NCI-H1930 (cell line): ENCODE measurements around the gene CBR4.

ENCODE experiments used
- DNase-seq, 2 experiments: peaks; one replicate each; lab custom pipeline; 2025; lab: John Stamatoyannopoulos, UW

CBR4 gene

DNA sequence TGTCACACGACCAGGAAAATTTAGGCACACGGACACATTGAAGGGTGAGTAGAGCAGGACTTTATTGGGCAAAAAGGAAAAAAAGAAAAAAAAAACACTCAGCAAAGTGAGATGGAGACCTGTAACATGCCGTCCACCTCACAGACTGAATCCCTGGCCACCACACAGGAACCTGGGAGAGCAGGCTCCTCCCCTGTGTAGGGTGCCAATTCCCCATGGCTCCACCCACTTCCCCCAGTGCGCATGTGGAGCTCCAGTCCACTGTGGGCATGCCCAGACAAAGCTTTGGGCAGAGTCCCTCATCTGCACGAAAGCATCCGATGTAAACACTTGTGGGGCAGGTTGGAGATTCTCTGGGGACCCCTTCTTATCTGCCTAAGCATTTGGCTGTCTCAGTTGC is 23.6 kb upstream of the CBR4 start:
- DNase-seq: no peak

DNA sequence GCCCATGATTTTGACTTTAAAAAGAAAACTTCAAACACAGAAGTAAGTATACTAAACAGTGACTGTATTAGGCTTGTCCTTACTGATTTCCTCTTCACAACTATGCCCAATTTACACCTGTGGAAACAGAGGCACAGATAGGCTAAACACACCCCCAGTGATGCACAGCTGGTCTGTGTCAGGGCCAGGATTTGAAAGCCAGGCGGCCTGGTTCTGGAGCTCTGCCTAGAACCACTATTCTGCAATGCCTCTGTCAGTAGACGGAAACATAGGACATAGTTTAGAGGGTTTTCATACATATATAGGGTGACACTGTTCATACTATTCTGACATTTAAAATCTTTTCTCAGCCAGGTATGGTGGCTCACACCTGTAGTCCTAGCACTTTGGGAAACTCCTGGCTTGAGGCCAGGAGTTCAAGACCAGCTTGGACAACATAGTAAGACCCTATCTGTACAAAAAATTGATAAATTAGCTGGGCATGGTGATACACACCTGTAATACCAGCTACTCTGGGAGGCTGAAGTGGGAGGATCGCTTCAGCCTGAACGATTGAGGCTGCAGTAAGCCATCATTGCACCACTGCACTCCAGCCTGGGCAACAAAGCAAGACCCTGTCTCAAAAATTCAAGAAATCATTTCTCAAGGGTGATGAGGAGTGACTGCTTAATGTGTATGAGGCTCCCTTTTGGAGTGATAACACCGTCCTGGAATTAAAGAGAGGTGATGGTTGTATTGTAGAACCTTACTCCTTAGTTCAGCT is 23.0 kb upstream of the CBR4 start:
- no peak for DNase-seq

DNA sequence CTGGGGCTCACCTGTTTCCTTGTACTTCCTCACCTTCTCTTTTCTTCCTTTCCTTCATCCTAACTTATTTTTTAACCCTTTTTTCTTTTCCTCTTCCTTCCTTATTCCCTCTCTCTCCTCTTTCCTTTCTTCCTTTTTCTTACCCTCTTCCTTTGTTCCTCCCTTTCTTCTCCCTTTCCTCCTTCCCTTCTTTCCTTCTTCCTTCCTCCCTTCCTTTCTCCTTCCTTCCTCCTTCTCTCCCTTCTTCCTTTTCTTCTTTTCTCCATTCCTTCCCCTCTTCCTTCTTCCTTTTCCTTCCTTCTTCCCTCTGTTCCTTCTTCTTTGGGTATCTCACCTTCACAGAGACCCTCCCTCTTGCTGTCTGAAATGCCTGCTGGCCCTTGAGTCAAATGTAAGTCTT is 22.1 kb upstream of the CBR4 start:
- no peak for DNase-seq

DNA sequence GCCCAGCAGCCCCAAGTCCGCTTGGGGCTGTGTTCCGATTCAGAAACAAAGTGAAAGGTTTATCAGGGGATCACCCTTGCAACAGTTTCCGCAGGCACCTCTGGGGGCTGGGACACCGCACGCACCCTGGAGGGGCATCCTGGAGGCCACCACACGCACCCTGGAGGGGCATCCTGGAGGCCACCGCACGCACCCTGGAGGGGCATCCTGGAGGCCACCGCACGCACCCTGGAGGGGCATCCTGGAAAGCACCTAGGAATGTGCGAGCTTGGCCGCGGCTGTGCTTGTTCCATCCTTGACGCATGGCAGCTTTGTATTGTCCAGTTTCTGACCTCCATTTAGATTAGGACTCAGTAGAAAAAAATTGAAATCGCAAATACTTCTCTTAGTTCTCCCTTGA is 21.3 kb upstream of the CBR4 start:
- DNase-seq: no peak

DNA sequence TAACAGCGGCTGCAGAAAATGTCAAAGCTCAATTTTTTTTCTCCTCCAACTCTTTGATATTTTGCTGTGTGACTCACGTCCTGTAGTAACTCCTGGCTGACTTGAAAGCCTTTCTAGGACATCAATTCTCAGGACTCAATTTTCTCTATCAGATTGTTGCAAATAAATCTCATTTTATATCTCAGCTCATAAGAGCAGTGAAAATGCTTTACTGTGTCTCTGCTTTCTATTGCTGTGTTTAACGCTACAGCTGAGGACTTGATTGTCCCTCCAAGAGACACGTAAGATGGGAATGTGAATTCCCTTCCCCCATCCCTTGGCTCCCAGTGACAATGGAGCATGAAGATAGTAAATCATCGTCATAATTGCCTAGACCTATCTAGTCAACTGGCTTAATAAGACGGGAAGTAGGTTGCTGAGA is 20.5 kb upstream of the CBR4 start:
- DNase-seq: no peak

DNA sequence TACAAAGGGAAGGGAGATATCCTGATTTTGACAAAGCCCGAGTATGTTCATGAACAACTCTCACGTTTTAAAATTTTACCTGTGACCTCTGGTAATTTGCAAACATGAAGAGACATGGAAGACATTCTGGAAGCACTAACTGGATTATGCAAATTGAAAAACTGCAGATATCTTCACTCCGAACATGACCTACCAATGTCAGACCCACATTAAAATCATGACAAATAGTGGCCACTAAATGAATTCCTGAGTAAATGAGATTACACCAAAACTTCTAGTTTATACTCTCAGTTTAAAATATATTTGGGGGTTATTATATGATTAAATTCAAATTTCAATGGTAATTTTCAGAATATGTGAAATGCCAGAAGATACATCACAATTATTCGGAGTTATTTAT is 19.9 kb upstream of the CBR4 start:
- no peak for DNase-seq

DNA sequence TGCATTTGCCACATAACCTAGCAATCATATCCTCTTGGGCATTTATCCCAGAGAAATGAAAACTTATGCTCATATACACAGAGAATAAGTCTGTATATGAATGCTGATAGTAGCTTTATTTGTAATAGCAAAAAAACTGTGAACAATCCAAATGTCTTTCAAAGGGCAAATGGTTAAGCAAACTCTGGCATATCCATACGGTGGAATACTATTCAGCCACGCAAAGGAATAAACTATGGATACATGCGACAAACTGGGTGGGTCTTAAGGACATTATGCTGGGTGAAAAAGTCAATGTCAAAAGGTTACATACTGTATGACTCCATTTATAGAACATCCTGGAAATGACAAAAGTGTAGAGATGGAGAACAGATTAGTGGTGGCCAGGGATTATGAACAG is 17.6 kb upstream of the CBR4 start:
- no peak for DNase-seq

DNA sequence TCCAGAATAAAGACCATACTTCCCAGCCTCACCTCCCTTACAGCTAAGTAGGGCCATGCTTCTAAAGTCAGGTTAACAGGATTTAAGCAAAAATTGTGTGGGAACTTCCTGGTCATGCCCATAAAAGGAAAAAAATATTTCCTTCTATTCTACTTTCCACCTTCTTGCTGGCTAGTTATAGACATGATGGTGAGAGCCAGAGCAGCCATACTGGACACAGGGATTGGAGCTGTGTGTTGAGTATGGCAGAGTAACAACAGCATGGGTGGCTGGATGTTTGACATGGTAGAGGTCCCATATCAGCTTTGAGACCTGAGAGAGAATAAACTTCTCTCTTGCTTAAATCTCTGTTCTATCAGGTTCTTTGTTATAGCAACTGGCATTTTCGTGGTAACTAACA is 15.1 kb upstream of the CBR4 start:
- DNase-seq: no peak

DNA sequence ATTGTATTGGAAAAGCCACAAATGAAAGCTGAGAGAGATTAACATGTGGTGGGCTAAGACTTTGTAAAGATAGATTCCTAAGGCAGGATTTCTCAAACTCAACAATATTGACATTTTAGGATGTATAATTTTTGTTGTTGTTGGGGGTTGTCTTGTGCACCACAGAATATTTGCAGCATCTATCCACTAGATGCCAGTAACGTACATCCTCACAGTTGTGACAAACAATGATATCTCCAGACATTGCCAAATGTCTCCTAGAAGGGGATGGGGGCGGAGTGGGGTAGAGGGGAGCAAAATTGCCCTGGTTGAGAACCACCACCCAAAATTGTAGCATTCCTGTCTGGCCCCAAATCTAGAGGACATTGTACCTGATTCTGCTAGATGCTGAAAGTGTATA is 14.7 kb upstream of the CBR4 start:
- DNase-seq: no peak

DNA sequence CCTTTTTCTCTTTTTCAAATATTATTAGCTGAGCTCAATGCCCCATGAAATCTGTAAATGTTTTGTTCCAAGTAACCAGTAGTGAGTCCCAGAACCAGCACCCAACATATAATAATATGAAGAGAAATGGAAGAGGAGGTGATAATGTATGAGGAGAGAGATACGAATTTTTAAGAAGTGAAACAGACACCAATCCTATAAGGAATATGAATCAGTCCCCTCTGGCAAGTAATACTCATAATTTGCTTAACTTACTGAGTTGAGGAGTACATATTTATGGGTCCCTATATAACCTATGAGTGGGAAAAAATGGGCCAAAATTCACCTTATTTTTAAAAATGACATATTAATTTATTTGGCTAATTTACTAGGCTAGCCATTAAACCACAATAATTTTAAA is 8.4 kb upstream of the CBR4 start:
- DNase-seq: no peak

DNA sequence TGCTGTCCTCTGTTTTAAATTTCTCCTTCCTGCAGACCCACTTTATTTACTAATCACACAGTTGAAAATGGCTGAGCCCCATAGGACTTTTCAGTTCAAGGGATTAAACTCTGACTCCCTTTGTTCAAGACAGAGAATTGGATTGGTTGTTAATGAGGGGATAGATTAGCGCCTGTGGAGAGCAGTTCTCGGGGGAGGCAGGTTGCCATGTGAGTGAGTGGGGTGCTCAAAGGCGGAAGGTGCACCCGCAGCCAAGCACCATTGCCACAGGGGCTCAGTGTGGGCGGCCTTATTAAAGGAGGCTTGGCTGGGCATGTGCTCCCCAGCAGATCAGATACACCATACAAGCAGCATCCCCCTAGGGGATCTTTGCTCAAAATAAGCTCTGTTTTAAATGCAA is 7.9 kb upstream of the CBR4 start:
- no peak for DNase-seq

DNA sequence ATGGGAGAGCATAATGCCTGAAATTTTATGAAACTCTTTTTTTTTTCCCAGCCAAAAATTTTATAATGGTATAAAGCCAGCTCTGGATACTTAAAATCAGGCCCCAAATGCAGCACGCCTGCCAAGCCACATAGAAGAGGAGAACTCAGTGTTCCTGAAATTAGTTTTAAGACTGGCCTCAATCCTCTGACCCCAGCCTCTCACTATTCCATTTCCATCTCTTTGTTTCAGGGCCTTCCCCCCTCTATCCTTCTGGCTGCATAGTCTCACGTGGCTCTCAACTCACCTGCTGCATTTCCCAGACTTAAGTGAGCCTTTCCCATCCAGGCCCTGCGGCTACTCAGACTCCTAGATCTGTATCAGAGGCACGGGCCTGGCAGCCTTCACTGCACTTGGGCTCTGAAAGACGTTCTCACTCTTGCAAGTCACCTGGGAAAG is 5.2 kb upstream of the CBR4 start:
- no peak for DNase-seq

DNA sequence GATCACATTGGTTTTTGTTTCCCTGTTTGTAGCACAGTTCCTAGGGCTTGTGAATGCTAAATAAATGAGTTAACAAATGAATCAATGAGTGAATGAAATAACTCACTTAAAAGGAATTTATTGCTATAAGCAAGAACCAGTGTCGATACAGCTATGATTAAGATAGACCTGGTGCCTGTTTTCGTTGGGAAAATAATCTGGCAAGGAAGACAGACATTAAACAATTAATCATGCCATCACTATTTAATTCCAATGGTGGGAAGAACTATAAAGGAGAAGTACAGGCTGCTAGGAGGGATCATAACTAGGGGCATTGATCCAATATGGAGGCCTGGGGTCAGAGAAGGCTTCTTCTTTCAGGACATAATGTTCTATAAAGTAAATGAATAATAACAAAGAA is 4.5 kb upstream of the CBR4 start:
- no peak for DNase-seq

DNA sequence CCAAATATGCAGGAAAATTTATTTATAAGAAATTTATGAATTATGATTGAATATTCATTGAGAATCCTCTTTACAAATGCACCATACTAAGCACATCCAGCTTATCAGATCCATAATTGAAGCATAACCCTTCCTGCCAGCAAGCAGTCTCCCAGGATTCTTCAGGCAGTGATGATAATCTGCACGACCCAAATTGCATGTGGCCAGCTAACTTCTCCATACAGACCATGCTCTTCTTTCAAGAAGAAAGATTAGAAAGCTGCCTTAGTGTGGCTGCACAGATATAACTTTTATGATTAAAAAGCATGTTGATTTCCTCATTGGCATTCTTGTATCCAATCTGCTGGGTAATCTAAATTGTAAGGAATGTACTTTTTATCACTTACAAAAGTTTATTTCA is 3.3 kb upstream of the CBR4 start:
- DNase-seq: no peak

DNA sequence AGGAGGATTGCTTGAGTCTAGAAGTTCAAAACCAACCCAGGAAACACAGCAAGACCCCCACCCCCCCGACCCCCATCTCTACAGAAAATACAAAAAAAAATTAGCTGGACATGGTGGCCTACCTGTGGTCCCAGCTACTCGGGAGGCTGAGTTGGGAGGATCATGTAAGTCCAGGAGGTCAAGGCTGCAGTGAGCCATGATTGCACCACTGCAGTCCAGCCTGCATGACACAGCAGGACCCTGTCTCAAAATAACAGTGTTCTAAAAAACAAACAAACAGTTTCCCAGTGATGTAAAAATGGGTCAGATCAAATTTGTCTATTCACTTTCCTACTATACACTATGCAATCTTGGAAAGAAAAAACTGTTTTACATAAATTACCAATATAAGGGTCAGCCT is 2.0 kb upstream of the CBR4 start:
- DNase-seq: no peak

DNA sequence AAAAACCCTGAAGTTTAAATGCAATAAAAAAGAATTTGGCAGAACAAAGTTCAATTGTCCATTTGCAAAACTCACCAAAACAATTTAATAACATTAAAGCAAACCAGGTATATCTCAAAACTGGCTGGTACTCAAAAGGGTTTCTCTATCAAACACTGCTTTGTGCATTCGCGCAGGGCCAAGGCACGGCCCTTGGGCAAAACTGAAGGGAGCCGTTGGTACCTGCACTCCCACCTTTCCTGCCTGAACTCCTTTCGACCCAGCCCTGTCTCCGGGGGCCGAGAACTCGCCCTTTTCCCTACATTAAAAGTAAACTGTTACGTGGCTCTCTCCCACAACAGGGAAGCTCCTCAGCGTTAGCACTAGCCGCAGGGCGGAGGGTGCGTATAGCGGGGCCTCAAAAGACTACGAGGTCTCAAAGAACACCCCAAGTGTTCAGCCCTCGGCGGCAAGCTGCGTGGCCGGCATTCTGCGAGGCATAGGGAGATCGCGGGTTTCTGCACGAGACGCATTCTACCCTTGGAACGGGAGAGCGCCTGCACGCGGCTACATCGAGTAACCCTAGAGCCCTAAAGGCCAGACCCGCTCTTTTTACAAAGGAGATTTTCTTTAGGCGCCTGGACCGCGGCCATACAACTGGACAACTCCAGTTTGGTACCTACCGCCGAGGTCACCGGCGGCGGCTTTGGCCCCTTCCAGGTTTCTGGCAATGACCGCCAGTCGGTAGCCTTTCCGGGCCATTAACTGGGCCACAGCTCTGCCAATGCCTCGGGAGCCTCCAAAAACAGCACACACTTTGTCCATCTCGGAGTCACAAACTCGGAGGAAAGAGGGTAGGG is 550 bp downstream of the CBR4 start:
- peak; percentile 28 to 34 for DNase-seq

DNA sequence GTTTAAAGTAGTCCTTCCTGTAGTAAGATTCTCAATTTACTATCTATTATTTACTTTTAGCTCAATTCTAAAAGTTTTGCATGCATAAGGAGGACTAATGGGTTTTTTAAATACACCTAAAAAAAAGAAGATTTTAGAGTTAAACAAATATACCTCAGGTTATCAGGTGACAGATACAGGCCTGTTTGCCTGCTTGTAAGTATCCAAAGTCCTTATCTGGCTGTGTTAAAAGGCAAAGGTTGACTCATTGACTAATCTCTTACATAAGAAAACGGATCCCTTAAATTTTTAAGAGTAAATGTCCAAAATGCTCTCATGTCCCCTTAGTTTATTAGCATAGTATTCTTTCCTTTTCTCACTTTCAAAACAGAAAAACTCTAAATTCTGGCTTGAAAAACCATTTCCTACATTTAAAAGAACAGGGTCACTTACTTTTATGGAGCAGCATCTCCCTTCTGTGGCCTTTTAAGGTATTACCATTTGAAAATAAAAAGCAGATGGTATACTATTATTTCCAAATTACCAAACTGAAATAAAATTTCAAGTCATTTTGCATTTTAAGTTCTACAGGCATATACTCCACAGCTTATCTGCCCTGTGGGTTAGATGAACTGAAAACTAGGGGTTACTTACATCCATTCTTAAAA is 4.5 kb downstream of the CBR4 start:
- DNase-seq: no peak

DNA sequence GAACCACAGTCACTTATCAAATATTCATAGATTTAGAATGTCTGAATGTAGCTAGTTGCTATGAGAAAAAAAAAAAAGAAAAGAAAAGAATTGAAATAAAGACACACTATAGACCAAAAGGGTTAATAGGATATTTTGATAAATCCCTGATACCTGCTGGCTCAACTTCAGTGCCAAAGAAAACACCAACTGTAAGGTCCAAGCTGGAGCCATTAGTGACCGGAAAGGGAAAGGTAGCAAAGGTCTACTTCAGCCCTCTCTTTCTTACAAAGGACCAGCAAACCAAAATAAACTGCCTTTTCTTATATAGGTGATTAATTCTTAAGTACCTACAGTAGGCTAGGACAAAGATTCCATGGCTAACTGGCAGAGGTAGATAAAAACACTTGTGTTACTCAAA is 9.7 kb downstream of the CBR4 start:
- no peak for DNase-seq

DNA sequence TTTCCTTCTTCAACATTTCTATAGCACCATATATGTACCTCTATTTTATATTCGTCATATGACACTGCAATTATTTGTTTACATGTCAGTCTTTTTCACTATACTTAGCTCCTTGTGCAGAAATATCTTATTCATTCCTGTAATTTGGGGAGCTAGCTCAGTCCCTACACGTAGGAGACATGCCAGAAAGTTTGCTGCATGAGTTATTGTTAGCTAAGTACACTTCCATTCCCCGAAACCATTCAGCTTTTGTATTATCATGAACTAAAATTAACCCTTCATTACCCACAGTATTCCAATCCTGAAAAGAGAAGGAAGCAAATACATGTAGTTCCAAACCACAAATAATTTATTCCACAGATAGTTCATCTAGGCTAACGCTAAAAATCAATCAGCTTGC is 10.2 kb downstream of the CBR4 start:
- DNase-seq: no peak

DNA sequence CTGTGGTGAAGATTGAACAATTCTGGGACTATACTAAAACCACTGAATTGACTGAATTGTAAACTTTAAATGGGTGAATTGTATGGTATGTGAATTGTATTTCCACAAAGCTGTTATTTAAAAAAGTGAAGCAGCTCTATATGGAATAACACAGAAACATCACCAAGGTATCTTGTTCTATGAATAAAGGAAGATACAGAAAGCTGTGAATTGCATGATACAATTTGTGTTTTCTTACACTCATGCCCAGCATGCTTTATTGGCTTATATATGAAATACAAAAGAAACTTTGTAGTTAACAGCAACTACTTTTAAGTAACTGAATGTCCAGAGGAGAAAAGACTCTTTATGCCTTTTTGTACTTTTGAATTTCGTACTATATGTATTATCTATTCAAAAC is 11.5 kb downstream of the CBR4 start:
- DNase-seq: no peak

DNA sequence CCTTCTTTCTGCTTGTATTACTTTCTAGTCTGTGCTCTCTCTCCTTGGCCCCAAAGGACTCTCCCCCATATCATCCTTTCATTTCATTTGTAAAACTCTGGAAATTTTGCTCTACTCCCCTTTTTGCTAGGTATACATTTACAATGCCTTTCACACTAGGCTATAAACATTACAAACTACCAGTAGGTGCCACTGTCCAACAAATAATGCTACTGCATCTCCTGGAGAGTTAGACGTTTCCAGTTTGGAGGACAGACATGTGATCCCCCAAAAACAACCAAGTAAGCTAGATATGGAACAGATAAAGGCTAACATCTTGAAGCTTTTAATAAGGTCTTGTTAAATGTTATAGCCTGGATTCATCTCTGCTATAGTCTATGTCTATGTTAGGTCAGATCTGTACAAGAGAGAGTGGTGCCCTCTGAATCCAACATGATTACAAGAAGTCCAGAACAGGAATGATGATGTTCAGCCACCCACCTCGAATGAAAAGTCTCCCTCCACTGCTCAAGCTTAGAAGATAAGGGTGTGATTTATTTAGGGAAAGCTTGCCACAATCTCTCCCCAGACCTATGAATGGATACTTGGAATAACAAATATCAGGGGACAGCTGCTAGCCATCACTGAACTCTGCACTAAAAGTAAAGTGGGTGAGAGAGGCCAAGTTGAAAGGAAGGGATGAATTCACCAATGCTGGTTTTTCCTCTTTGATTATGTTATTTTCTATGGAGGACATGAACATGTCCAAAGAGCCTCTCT is 14.3 kb downstream of the CBR4 start:
- no peak for DNase-seq

DNA sequence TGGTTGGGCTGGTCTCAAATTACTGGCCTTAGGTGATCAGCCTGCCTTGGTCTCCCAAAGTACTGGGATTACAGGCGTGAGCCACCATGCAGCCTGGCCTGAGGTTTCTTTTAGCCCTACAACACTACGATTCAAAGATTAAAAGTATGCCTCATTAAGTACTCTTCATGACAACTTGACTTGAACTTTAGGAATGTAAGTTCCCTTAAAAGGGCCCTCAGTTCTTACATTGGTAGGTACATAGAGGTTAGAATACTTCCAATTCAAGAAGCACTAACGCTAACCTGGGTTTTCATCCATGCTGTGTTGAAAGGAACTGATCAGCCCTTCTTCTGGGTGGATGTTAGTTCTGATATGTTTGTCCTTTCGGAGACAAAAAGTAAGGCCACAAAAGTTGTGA is 15.1 kb downstream of the CBR4 start:
- no peak for DNase-seq
